Measurements from ENCODE around the gene CORO2B. TPM values are rescaled to one million over a fixed set of nuclear protein-coding genes. Genes with fewer than 3 reads are reported as not detected.
"Not testable (repeated sequence)": the region's sequence is repeated elsewhere in the genome, so short reads cannot be mapped to it uniquely, and the experiment has no call there.

Gene CORO2B
- total RNA-seq, 1 experiment from 2014 or later = 3.8 TPM

DNA sequence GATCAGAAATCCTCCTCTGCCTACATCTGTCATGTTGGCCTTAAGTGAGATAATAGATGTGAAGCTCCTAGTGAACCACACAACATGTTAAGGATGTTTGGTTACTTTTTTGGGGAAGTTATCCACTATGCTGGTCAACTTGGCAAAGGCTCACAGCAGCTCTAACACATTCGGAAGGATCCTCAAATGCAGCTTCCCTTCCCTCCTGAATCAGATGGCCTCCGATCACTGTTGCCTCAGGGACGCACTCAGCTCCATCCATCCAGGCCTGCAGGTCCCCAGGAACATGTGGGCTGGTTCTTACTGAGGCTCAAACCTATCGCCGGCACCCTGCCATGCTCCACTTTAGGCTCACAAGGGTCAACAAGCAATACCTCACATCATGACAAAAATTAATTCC, 67.9 kb downstream of the CORO2B start:
- intact Hi-C loops (cut with micrococcal nuclease; ENCODE audit: unreplicated experiment) = no loop called here

DNA sequence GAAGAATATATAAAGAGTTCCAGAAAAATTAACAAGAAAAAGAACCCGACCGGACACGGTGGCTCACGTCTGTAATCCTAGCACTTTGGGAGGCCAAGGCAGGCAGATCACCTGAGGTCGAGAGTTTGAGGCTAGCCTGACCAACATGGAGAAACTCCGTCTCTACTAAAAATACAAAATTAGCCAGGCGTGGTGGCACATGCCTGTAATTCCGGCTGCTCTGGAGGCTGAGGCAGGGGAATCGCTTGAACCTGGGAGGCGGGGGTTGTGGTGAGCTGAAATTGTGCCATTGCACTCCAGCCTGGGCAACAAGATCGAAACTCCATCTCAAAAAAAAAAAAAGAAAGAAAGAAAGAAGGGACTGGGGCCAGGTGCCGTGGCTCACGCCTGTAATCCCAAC, 68.6 kb downstream of the CORO2B start:
- BruUV-seq (replicated peaks); H3K27me3 ChIP-seq (replicated peaks; ENCODE audit: insufficient read depth, low read depth, low read length, poor library complexity); DNase-seq (ENCODE audit: low spot score); H3K9me3 ChIP-seq (ENCODE audit: low read depth, low read length, poor library complexity, severe bottlenecking); H3K4me3 ChIP-seq (ENCODE audit: low read depth, low read length, poor library complexity, severe bottlenecking); H3K27ac ChIP-seq (ENCODE audit: low read depth, low read length, poor library complexity, severe bottlenecking); H3K36me3 ChIP-seq (ENCODE audit: insufficient read depth, low read length, poor library complexity, severe bottlenecking); intact Hi-C loops (cut with micrococcal nuclease; ENCODE audit: unreplicated experiment): not testable (repeated sequence)
- ChIA-PET CTCF (interaction anchor here (0.6 kb wide), 1 partner anchor 93 kb away, joined by 5 read pairs; no protein-coding TSS in a partner anchor), POLR2A (ENCODE audit: low non-redundant PET) (interaction anchor here (0.7 kb wide), 1 partner anchor 28 kb away, joined by 13 read pairs; no protein-coding TSS in a partner anchor)
- H3K4me1 ChIP-seq (ENCODE audit: insufficient read depth, low read length, poor library complexity, severe bottlenecking) = peaks cover 28% of the 10 kb centered on the region

More for the DNA sequence above, 67.9 kb downstream of the CORO2B start:
- POLR2A ChIA-PET (ENCODE audit: low non-redundant PET) = interaction anchor here (0.7 kb wide), 1 partner anchor 92 kb away, joined by 5 read pairs; no protein-coding TSS in a partner anchor
- H3K4me3 ChIP-seq (ENCODE audit: low read depth, low read length, poor library complexity, severe bottlenecking) = no peak overlapping the region
- no peak overlapping the region for H3K27ac ChIP-seq (ENCODE audit: low read depth, low read length, poor library complexity, severe bottlenecking)
- H3K27me3 ChIP-seq (replicated peaks; ENCODE audit: insufficient read depth, low read depth, low read length, poor library complexity) = no peaks in the 10 kb centered on the region
- peaks cover 21% of the 10 kb centered on the region for H3K4me1 ChIP-seq (ENCODE audit: insufficient read depth, low read length, poor library complexity, severe bottlenecking)
- BruUV-seq (replicated peaks) = no TSS peak
- DNase-seq (ENCODE audit: low spot score) = no peak
- CTCF ChIA-PET = no interaction called here
- TF ChIP-seq, protein P1, sequence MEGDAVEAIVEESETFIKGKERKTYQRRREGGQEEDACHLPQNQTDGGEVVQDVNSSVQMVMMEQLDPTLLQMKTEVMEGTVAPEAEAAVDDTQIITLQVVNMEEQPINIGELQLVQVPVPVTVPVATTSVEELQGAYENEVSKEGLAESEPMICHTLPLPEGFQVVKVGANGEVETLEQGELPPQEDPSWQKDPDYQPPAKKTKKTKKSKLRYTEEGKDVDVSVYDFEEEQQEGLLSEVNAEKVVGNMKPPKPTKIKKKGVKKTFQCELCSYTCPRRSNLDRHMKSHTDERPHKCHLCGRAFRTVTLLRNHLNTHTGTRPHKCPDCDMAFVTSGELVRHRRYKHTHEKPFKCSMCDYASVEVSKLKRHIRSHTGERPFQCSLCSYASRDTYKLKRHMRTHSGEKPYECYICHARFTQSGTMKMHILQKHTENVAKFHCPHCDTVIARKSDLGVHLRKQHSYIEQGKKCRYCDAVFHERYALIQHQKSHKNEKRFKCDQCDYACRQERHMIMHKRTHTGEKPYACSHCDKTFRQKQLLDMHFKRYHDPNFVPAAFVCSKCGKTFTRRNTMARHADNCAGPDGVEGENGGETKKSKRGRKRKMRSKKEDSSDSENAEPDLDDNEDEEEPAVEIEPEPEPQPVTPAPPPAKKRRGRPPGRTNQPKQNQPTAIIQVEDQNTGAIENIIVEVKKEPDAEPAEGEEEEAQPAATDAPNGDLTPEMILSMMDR (conservative IDR thresholded peaks at IDR 0.05; ENCODE audit: low read depth, low read length) = no peak
- no peak for TF ChIP-seq EZH2 (IDR thresholded peaks at IDR 0.05; ENCODE audit: borderline replicate concordance, low read depth, low read length, poor library complexity, severe bottlenecking)
- no peaks in the 10 kb centered on the region for H3K36me3 ChIP-seq (ENCODE audit: insufficient read depth, low read length, poor library complexity, severe bottlenecking)
- no peaks in the 10 kb centered on the region for H3K9me3 ChIP-seq (ENCODE audit: low read depth, low read length, poor library complexity, severe bottlenecking)

DNA sequence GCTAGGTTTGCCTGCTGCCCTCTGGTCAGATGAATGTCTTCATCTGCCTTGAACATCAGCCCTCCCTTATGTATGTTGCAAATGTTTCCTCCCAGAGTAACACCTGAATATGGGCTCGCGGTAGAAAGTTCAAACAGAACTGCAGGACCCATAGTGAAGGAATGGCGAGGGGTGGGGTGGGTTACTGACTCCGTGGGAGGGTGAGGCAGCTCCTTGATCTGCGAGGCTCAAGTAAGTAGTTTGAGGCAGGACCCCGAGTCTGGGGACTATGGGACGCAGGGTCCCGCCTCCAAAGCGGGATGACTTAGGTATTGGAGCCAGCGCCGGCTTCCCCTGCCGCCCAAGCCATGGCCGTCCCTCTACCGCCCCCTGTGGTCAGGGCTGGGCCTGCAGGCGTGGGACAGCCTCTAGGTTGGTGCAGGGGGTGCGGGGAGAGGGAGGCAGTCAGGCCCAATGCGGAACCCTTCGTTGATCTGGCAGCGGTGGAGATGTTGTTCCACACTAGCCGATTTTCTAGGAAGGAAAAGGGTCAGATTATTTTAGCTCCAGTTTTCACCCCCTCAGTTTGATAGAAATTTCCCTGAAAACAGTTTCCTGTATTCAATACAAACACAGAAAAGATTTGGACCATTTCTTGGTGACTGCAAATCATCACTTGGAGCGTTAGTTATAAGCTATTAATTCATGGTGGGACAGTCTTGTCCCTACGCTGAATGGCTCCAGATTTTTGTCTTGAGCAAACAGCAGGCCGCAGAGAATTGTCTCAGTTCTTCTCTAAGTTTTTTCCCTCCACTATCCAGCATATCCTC, 72.3 kb downstream of the CORO2B start:
- BruUV-seq (replicated peaks) = no TSS peak
- H3K4me1 ChIP-seq (ENCODE audit: insufficient read depth, low read length, poor library complexity, severe bottlenecking) = peaks cover 41% of the 10 kb centered on the region
- ChIA-PET CTCF (interaction anchor here (1.3 to 1.9 kb wide), 3 partner anchors 15 to 91 kb away, joined by 3 to 12 read pairs (median 4); no protein-coding TSS in a partner anchor), POLR2A (ENCODE audit: low non-redundant PET) (no interaction called here)
- H3K27ac ChIP-seq (ENCODE audit: low read depth, low read length, poor library complexity, severe bottlenecking) = peak overlapping the region; percentile 57
- H3K9me3 ChIP-seq (ENCODE audit: low read depth, low read length, poor library complexity, severe bottlenecking) = no peaks in the 10 kb centered on the region
- intact Hi-C loops (cut with micrococcal nuclease; ENCODE audit: unreplicated experiment) = no loop called here
- TF ChIP-seq, protein P1 (conservative IDR thresholded peaks at IDR 0.05; ENCODE audit: low read depth, low read length) = peak; percentile 74
- TF ChIP-seq EZH2 (IDR thresholded peaks at IDR 0.05; ENCODE audit: borderline replicate concordance, low read depth, low read length, poor library complexity, severe bottlenecking) = no peak
- H3K27me3 ChIP-seq (replicated peaks; ENCODE audit: insufficient read depth, low read depth, low read length, poor library complexity) = no peaks in the 10 kb centered on the region
- peak; percentile 57 for DNase-seq (ENCODE audit: low spot score)
- no peak overlapping the region for H3K4me3 ChIP-seq (ENCODE audit: low read depth, low read length, poor library complexity, severe bottlenecking)
- H3K36me3 ChIP-seq (ENCODE audit: insufficient read depth, low read length, poor library complexity, severe bottlenecking) = no peaks in the 10 kb centered on the region

All from A673 (cell line).